ENCODE data around the gene TBX5.

- TF ChIP-seq CTCF (IDR thresholded peaks at IDR 0.05) (no peak), POLR2A (IDR thresholded peaks at IDR 0.05) (no peak)
Measured at GRCh38 chr12:114355389-114356088, 50.4 kb downstream of the TBX5 start.
